Hematopoietic multipotent progenitor cell treated with erythropoietin and hydrocortisone succinate and interleukin-3 and kit ligand, for 15 days (in vitro differentiated cells): ENCODE data around the gene TIMMDC1.

Experiments
- DNase-seq: peaks from one replicate; pipeline ENCODE4 v3.0.0-alpha.2; 2015; ENCODE audit warnings: low spot score

TIMMDC1 gene, protein sequence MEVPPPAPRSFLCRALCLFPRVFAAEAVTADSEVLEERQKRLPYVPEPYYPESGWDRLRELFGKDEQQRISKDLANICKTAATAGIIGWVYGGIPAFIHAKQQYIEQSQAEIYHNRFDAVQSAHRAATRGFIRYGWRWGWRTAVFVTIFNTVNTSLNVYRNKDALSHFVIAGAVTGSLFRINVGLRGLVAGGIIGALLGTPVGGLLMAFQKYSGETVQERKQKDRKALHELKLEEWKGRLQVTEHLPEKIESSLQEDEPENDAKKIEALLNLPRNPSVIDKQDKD

DNA sequence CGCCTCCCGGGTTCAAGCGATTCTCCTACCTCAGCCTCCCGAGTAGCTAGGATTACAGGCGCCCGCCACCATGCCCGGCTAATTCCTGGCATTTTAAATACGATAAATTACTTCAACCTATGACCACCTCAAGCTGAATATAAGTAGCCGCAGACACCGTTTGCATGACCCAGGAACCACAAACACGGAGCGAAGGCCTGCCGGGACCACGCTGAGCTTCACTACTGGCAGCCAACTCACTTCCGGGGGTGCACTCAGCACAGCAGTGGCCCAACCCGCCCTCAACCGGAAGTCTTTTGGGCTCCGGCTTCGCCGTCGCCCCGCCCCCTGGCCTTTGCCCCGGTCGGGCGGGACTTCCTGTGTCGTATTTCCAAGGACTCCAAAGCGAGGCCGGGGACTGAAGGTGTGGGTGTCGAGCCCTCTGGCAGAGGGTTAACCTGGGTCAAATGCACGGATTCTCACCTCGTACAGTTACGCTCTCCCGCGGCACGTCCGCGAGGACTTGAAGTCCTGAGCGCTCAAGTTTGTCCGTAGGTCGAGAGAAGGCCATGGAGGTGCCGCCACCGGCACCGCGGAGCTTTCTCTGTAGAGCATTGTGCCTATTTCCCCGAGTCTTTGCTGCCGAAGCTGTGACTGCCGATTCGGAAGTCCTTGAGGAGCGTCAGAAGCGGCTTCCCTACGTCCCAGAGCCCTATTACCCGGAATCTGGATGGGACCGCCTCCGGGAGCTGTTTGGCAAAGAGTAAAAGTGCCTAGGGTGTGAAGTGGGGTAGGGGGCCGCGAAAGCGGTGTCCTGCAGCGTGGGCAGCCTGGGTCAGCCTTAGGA lies at the start of gene TIMMDC1:
Gene TIMMDC1 (plus strand): TSS at position 362 of the 826 bp plus-strand sequence. CDS start 187 bp downstream, at position 549.
- peak; percentile 97 for DNase-seq

DNA sequence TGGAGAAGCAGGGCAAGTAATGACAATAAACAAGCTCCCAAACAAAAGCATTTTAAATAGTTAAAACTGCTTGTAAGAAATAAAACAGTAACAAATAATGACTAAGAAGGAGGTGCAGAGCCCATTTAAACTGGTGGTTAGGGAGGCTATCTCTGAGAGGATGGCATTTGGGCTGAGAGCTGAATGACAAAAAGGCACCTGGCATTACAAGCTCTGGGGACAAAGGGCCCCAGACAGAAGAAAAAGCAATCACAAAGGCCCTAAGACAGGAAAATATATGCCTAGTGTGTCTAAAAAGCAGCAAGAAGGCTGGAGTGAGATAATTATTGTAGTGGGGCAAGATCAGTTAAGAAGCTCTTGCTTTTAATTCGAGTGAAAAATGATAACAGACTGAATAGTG lies 44.5 kb upstream of the TIMMDC1 start:
- no peak for DNase-seq

DNA sequence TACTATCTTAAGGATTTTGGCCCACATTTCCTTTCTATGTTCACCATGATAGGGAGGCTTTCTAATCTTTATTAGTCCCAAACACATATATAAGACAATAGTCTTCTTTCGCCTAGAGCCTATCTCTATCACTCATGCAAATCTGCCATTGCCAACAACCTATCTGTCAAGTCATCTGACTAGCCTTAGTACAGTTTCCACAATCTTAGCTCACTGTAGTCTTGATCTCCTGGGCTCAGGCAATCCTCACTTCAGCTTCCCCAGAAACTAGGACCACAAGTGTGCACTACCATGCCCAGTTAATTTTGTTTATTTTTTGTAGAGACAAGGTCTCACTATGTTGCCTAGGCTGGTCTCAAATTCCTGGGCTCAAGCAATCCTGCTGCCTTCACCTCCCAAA lies 41.9 kb upstream of the TIMMDC1 start:
- no peak for DNase-seq

DNA sequence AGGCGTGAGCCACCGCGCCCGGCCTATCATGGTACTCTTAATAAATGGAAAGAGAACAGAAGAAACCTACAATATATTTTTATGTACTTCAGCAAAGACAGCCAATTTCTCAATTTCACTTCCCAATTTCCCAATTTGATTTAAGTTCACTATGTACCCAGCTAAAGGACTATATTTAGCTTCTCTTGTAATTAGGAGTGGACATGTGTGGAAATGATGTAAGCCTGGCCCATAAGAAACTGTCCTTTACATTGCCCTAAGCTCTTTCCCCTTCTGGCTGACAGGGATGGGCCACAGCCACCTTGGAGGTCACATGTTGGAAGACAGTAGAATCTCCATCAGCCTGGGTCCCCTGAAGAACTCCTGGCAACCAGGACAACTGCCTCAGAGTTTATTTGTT lies 41.1 kb upstream of the TIMMDC1 start:
- DNase-seq, result no peak

DNA sequence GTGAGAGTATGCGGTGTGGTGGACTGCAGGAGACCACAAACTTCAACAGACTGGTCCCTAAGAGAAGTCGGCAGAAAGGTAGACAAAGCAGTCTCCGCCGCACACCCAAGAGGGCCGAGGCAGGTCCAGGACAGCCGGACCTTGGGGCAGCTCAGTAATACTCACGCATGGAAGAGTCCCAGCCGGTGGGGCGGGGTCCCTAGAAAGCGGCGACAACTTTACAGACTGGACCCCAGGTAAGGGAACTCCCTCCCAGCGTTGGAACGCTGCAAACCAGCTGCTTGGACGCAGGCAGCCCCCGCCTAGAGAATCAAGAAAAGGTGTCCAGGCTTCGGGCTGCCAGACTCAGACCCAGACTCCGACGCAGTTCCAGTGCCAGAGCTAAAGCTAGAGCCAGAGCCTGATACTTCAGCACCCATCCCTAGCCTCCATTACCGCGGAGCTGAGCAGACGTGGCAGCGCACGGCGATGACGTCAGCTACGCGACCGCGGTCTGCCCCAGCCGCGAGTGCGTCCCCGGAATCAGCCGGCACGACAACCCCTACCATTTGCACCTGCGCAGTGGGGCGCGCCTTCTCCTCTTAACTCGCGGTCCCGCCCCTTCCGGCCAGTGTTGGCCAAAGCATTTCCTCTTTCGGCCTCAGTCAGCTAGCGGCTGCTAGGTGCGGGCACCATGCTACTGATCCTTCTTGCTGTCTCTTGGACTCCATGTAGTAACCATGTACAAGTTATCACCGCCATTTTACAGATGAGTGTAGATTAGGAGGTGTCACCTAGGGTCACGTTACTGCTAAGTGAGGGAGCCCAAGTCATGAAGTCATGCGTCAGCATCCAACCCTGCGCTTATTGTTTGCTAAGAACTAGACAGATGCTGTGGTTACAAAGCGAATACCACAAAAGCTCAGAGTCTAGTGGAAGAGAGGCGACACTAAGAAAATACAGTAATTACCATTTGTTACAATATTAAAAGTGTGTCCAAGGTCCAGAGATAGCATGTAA lies 34.9 kb upstream of the TIMMDC1 start, which contains the start of gene TMEM39A:
Gene TMEM39A (minus strand): TSS at position 445 of the 999 bp plus-strand sequence. CDS start 1,541 bp downstream, outside the sequence.
- DNase-seq, result peak; percentile 99

DNA sequence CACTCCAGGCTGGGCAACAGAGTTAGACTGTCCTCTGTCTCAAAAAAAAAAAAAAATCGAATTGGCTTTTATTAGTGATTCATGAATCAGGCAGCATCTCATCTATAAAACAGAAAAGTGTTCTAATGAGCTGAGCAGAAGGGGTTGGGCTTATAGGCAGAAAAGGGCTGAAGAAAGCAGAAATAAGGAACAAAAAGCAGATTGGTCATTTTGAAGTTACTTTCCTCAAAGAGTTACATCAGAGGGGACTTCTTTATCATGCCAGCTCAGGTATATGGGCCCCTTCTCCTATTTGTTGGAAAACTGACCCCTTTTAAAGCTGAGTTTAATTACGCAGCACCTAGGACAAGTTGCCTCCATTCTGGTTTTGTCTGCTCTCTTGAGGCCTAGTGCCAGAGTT lies 30.3 kb upstream of the TIMMDC1 start:
- peak; percentile 8 for DNase-seq

DNA sequence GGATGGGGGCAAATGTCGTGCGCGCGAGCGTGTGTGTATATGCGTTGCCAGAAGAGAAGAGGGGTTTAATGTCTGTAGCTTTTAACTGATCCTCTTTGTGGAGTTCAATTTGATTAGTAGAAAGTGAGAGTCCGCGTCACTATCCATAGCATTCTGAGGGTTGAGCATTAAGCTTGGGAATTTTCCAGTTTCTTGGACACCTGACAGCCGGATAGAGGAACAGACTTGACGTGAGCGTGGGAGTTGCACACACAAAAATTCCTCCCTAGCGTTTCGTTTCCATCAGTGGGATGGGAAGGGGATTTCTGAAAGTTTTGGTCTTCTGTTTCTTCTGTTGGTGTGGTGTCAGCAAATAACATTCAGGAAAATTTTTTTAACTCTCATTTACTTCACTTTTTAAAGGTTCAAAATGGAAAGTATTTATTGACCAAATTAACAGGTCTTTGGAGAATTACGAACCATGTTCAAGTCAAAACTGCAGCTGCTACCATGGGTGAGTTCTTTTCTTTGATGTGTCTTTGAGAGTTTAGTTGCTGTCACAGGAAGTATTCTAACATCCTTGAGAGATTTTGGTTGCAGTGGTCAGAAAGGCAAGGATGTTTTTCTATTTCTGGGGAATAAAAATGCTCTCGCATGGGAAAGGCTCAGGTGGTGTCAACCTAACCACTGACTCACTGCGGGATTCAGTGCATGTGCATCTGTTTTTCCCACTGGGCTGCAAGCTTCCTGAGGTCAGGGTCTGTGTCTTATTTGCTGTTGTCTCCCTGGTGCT lies 28.7 kb upstream of the TIMMDC1 start:
- no peak for DNase-seq

DNA sequence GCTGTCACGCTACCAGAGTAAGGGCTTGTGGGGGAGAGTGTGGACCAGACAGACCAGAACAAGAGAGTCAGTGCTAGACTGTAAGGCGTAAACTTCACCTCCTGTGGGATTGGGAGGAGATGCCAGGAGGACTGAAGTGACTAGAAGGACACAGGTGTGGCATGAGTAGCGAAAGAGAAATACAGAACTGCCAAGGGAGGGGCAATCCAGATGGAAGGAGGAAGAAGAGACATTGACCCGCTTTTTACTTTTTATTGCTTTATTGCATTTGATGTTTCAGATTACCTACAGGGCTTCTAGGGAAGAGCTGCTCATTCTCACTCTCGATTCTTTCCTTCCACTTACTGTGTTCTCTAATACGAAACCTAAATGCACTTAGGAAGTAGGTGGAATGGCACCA lies 27.5 kb upstream of the TIMMDC1 start:
- no peak for DNase-seq

DNA sequence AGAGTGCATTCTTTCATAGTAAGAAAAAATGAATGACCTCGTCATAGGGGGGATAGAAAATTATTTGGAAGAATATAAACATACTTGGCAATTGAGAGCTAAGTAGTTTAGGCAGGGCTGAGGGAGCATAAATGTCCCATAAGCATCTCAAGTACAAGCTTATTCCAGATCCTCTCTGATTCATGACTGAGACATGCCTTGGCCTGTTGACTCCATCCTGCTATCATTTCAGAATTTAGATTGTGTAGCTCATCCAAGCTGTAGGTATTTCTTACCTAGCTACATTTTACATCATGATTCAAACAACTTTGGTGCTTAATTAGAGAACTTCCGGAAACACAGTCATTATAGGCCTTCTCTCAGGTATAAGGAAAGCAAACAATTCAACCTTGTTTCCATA lies 17.3 kb upstream of the TIMMDC1 start:
- no peak for DNase-seq

DNA sequence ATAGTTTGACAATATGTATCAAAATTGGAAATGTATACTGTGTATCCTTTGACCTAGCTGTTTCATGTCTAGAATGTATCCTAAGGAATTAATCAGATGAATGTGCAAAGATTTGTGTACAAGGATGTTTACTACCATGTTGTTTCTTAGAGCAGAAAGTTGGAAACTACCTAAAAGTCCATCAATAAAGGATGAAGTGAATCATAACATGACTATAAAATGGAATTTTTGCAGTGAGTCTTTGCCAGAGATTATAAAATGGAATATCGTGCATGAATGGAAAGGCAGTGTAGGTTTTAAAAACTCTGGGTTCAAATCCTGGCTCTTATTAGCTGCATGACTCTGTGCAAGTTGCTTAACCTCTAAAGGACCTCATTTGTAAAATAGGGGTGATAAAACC lies 15.2 kb upstream of the TIMMDC1 start:
- no peak for DNase-seq

DNA sequence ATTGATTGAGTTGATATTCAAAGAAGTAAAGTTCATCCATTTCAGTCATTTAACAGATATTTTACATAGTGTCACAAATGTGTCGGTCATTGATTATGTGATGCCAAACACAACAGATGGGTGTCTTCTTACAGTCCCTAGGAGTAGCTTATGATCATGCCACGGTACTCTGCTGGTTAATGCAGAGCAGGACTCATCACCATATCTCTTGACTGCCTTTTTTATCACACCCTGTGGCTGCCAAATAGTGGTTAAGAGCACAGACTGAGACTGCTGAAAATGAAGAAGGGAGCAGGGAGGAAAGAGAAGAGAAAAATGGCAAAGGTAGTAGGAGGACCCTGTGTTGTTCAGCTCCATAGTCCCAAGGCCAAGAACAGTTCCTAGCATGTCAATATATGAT lies 12.8 kb upstream of the TIMMDC1 start:
- no peak for DNase-seq

DNA sequence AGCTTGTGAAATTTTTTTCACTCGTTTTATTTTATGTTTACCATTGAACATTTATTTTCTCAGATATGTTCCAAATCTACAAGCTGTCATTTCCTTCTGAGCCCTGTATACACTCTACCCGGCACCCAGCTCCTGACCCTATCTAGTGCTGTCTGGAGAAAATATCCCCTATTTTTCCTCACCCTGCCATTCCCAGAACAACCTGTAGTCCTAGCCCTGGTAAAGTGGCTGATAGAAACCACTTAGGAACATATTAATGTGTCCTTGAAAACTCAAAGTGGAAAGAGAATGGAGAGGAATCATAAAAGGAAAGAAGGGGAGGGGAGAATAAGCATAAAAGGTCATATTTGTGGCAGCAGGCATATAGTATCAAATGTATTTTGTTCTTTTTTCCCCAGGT lies 8.2 kb upstream of the TIMMDC1 start:
- DNase-seq, result no peak

DNA sequence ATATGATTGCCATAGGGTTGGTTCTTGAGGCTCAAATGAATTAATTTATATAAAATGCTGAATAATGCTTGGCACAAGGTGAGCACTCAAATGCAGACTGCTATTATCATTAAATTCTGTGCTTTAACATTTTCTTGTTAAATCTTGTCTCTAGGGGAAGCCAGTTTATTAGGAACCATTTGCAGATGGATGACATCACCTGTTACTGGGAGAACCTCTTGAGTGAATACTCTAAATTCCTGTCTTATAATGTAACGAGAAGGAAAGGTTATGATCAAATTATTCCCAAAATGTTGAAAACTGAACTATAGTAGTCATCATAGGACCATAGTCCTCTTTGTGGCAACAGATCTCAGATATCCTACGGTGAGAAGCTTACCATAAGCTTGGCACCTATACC lies 6.2 kb upstream of the TIMMDC1 start:
- no peak for DNase-seq

DNA sequence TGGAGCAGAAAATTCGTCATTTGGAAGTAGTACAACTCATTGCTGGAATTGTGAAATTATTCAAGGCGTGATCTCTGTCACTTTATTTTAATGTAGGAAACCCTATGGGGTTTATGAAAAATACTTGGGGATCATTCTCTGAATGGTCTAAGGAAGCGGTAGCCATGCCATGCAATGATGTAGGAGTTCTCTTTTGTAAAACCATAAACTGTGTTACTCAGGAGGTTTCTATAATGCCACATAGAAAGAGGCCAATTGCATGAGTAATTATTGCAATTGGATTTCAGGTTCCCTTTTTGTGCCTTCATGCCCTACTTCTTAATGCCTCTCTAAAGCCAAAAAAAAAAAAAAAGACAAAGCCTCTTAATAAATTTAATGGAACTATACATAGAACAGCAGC lies 5.5 kb upstream of the TIMMDC1 start:
- no peak for DNase-seq

DNA sequence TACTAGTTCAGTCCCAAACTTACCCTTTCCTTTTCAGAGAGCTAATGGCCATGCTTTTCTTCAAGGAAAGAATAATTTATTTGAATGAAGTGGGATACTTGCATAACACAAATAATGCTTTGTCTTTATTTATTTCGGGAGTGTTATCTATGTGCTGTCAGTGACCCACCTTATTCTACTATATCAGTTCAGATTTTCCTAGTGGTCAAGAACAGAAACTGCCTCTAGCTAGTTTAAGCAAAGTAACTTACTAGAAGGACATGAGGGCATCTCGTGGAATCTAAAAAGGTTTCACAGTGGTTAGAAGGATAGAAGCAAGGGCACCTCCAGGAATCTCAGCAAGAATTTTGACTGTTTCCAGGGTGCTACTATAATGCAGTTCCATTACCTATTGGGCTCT lies 3.8 kb upstream of the TIMMDC1 start:
- no peak for DNase-seq

DNA sequence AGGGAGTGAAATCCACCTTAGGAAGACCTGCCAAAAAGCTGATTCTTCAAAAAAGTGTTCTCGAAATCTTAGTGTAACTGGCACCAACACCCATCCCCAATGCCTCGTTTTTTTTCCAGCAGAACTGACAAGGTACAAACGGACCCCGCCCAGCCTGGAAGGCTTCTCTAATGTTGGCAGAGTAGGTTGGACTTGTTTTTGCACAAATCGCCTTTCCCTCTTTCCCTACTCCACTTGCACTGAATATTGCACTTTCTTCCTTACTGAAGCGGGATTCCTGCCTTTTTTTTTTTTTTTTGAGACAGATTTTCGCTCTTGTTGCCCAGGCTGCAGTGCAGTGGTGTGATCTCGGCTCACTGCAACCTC lies 544 bp upstream of the TIMMDC1 start:
- peak; percentile 34 for DNase-seq

DNA sequence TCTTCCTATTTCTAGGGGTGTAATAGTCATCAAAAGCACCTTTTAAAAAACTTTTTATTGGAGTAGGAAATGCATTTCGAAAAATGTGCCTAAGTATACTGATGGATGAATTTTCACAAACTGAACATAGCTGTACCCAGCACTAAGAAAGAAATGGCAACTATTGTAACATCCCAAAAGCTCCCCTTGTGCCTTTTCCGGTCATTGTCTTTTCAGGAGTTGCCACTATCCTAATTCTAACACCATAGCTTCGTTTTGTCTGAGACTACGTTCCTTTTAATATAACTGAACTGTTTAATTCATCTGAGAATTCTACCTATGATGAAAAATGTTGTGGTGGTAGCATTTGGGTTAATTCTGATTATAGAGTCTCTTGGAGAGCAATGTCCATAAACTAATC lies 1.9 kb downstream of the TIMMDC1 start:
- DNase-seq, result no peak

DNA sequence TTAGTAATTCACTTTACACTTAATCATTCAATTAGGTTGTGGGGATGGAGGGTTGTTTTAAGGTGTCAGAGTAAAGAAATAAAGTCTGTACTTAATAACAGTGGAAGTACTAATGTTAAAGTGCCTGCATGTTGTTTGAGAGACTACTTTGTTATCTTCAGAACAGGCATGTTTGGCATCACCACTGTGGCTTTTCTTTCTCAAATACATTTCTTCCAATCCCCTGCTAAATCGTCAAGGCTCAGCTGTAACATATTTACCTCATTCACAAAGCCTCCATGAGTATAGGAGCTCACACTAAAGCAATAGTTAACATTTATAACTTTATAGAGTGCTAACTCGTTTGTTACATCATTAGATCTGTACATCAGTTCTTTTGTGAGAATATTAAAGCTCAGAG lies 2.6 kb downstream of the TIMMDC1 start:
- DNase-seq, result no peak

DNA sequence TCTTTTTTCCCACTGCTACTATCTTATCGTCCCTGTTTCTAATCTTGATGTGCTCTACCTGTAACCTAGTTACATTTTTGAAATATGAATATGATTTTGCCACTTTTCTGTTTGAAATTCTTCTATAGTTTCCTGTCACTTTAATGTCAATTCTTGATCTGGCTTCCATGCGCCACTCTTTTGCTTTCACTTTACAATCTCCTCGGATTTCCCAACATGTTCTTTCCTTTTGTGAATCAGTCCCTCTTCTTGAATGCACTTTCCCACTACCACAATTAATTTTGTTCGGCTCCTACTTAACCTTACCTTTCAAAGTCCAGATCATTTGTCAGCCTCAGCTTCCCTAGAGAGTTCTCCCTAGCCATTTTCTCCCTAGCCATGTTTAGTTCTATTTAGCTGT lies 8.3 kb downstream of the TIMMDC1 start:
- no peak for DNase-seq

DNA sequence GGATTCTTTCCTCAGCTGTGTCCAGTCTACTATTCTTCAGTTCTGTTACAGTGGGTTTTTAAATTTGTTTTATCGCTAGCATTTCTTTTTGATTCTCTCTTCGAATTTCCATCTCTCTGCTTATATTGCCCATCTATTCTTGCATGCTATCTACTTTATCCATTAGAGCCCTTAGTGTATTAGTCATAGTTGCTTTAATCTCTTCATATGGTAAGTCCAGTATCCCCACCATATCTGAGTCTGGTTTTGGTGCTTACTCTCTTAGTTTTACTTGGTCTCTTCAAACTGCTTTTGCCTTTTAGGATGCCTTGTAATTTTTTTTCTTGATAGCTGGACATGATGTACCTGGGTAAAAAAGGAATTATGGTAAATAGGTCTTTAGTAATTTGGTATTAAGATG lies 9.1 kb downstream of the TIMMDC1 start:
- no peak for DNase-seq

DNA sequence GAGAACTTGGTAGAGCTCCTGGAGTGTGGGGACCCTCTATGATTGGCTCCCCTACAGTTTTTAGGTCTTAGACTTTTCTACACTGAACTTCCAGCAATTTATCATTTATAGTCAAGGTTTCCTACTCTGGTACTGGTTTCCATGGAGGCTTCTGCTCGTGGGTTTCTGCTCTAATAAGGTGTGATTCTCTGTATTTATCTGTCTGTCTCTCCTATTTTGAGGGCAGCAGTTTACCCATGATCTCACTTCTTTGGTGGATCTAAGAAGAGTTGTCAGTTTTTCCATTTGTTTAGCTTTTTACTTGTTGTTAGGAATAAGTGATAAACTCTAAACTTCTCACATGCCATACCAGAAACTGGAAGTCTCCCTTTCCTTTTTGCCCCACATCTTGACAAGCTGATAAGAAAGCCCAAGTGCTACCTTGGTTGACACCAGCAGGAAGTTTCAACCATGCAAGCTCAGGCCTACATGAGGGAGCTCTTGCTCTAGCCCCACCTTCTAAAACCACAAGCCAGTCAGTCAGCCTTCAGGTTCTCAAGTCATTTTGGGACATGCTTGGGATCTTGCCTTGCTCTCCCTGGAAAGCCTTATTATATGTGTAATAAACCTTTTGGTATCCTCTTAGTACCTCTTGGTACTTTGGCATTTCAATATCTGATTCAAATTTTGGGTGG lies 10.0 kb downstream of the TIMMDC1 start:
- DNase-seq, result peak; percentile 16
